SW 1271 (cell line): ENCODE data around the gene PMVK.
"Not testable (repeated sequence)": the region's sequence is repeated elsewhere in the genome, so short reads cannot be mapped to it uniquely, and the experiment has no call there.

Source experiments
- DNase-seq, 2 experiments: peaks; one replicate each; lab custom pipeline; 2025; lab: John Stamatoyannopoulos, UW

Gene PMVK

DNA sequence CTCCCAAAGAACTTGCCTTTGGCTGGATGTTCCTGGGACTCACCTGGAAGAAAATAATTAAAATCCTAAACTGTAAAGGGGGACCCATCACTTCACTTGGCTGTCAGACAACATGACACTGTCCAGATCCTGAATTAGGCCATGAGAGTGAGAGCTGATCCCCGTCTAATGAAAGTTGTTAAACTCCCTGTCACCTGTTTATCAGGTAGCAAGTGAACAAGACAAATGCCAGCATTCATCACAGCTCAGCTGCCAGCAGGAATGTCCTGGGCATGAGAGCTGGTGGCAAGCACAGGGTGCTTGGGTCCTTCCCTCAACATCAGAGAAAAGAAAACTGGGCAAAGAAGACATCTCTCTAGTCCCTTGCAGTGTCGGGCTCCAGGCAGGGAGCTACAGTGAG, 23.8 kb downstream of the PMVK start:
- no peak for DNase-seq

DNA sequence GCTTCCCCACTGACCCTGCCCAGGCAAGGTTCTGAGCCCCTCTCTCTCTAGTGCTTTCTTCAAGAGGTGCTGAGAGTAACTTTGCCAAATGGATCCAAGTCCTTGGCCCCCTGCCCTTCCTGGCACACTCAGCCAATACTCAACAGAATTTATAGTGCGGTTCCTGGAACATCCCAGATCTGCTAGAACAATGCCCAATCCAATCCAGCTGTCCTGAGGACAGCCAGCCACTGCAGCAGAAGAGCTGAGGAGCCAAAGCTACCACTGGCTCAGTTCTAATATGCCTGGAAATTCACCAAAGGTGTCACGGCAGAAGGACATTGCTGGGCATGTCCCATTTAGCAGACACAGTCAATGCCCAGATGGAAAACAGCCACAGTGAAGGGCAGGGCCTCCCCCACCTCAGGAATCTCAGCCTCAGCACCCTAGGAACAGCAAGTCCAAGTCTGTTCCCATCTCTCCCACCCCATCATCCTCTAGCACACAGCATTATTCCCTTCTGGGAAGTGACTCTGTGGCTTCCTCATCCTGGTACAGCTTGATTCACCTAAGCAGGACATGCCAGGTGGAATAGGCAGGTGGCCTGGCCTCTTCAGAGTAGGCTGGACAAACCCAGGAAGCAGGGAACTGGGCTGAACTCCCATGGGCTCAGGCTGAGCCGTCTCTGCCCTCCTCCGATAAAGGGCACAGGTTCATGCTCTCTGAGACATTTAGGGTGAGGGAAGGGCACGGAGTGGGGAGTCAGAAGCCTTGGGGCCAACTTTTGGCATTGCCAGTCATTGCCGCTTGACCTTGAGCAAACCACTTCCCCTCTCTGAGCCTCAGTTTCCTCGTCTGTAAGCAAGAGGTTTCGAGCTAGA, 24.6 kb downstream of the PMVK start:
- DNase-seq: no peak

- DNase-seq: no peak
Measured at GRCh38 chr1:154910851-154911250, 25.7 kb downstream of the PMVK start.

GRCh38 chr1:154908937-154909336, 27.6 kb downstream of the PMVK start:
- DNase-seq: no peak

DNA sequence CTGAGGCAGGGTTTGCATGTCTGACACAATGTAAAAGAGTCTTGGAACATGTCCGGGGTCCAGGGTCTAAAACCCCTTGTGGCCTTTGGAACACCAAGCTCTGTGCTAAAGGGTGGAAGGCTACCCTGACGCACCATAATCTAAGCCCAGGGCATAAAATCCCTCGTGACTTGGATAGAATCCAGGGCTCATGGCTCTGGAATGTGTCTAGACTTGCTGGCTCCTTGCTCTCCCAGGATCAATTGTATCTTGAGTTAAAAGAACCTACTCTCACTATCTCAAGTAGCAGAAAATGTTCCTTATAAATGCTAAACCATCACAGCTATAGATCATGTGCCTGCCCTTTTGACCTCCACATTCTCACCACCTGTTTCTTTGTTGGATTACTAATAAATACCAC, 28.4 kb downstream of the PMVK start:
- not testable (repeated sequence) for DNase-seq

DNA sequence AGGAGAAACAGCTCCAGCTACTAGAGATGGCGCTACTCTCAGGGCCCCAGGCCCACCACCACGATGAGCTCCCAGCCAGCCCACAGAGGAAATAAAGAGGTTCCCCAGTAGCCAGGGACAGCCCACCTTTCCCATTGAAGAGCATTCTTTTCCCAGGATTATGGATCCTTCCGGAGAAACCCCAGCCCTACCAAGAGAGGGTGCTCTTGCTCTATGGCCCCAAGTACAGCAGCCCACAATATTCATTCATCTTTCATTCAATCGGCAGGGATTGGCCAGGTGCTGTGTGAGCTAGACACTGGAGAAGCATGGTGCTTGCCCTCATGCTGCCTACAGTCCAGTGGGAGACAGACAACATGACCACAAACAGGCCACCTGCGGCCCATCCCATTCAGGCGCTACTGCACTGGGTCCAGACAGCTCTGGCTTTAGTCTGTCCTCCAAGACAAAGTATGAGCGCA, 29.9 kb downstream of the PMVK start:
- no peak for DNase-seq

DNA sequence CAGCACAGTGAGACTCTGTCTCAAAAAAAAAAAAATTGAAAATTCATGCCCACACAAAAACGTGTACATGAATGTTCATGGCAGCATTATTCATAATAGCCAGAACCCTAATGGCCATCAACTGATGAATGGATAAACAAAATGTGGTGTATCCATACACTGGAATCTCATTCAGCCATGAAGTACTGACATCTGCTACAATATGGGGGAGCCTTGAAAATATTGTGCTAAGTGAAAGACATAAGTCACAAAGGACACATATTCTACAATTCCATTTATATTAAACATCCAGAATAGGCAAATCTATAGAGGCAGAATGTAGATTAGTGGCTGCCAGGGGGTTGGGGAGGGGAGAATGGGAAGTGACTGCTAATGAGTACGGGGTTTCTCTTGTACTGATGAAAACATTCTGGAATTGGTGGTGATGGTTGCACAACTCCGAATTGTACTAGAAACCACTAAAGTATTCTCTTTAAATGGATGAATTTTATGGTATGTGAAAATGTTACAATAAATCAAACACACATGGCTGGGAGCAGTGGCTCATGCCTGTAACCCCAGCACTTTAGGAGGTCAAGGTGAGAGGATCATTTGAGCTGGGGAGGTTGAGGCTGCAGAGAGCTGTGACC, 33.5 kb downstream of the PMVK start:
- no peak for DNase-seq

DNA sequence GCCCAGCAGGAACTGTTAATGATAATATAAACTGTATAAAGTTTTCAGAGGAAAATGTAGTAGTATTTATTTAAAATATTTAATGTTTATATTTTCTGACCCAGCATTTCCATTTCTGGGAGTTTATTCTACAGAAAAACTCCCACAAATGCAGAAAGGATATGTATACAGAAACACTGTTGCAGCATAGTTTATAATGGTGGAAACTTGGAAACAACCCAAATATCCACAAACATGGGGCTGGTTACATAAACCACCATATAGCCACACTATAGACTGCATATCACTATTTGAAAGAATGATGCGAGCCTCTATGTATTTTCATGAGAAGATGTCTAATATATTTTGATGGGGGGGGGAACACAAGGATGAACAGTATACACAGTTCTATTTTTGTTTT, 34.9 kb downstream of the PMVK start:
- DNase-seq: no peak

GRCh38 chr1:154899041-154899440, 37.5 kb downstream of the PMVK start:
- no peak for DNase-seq

DNA sequence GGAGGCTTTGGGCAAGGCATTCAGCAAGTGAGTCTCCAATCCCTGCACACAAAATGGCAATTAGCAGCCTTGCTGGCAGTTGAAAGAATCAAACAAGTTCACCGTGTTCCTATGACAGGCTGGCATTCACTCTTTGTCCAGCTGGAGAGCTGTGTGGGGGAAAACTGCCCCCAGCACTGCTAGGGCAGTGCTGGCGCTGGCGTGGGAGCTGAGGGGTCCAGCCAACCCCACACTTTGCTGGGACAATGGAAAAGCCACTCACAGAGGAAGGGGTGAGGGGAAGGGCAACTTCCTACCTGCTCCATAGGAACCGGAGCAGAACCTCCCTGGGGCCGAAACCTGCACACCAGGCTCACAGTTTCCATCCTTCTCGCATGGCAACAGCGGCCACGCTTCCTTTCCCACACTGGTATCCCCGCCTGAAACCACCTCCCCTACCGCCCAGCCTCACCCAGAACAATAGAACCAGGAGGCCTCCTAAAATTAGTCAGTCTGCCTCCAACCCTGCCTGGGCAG, 39.7 kb downstream of the PMVK start:
- no peak for DNase-seq

DNA sequence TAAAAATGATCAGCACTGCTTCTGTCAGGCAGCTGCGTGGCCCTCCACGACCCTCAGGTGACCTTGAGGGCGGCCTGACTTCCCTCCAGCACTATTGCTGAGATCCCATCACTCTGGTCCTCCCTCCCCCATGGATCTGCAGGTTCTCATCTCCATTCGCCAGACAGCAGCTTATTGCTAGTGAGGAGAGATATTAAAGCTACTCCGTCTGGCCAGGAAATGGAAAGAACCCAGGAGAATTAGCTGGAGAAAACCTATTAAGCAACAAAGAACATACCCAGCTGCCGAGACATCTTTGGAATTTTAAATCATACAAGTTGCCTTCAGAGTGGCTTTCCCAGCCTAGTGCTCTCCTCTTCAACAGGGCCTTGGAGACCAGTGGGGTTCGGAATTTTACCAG, 40.7 kb downstream of the PMVK start:
- DNase-seq: no peak

DNA sequence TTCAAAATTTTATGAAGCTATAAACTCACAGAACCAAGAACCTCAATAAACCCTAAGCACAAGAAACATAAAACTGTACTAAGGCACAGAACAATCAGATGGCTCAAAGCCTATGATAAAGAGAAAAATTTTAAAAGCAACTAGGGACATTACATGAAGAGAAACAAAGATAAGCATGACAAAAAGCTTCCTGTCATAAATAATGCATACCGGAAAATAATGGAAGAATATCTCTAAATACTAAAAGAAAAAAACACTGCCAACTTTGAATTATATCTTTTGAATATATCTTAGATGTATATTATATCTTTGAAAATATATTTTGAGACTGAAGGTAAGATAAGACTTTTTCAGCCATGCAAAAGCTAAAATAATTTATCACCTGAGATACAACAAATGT, 45.1 kb downstream of the PMVK start:
- no peak for DNase-seq

DNA sequence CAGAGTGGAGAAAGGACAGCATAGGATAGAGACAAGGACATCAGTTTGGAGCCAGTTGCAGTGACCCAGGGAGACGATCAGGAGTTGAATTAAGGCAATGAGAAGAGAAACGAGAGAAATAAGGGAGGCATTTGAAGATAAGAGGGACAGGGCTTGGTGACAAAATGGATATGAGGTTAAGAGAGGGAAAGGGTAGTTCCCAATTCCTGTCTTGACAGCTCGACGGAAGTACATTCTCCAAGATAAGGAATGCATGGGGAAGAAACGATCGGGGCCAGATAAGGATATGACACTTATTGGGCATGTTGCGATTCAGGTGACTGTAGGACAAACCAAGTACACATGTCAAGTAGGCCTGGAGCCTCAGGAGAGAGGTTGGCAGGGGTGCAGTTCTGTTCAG, 47.8 kb downstream of the PMVK start:
- no peak for DNase-seq

DNA sequence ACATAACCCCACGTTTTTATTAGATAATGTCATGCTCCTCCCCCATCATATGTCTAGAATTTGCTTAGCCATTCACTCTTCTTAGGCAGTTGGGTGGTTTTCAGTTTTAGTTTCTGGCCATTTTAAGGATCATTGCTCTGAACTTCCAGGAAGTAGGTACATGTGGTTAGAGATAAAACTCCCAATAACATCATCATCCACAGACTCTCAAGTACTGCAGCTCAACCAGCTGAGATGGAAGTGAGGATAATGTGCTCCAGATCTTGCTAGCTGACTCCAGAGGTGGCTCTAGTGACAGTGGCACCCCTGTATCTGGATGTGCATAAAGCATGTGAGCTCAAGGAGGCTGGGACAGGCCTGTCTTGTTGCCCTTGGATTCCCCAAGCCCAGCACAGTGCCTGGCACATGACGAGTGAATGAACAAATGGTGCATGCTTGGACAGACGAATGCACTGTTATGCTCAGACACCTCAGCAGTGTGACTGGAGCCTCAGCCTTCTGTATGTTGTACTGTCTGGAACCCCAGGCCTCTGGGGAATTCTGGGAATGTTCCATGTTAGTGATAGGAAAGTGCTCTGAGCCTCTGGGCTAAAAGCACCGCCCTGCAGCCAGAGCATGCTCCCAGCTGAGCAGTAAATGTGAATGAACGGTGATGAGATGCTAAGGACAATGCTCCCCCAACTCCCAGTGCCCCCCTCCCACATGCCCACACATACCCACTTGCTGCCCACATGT, 50.1 kb downstream of the PMVK start:
- DNase-seq: no peak

DNA sequence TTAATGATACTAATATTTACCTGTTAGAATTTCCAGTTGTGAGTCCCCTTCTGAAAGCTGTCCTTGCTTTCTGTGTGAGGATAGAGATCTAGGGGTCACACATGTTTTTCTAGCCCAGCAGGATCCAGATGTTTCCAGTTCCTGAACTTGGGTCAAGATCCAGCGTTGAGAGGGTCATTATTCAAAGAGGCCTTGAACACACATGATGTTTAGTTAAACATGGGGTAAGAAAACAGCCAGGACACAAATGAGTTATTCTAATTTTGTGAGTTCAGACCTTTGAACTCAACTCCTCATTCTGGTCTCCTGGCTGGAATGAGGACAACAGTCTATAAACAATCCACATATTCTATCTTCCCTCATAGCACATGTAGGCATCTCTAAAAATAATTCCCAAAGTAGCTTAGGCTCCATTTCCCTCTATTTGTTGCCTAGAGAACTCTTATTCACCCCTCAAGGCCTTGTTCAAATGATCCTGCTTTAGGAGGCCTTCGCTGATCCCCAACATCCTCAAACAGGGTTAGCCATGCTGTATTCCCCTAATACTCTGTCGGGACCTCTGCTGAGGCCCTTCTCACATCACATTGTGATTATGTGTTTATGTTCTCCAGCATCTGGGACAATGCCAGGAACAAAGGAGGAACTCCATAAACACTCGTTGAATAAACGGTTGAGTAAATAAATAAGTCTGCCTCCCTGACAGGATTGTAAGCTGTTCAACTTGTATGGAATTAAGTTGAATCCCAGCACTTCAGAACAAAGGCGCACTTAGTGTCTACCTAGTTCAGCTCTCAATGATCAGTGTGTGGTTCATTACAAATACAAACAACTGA, 51.4 kb downstream of the PMVK start:
- no peak for DNase-seq

GRCh38 chr1:154883919-154884868, 52.3 kb downstream of the PMVK start:
- no peak for DNase-seq

DNA sequence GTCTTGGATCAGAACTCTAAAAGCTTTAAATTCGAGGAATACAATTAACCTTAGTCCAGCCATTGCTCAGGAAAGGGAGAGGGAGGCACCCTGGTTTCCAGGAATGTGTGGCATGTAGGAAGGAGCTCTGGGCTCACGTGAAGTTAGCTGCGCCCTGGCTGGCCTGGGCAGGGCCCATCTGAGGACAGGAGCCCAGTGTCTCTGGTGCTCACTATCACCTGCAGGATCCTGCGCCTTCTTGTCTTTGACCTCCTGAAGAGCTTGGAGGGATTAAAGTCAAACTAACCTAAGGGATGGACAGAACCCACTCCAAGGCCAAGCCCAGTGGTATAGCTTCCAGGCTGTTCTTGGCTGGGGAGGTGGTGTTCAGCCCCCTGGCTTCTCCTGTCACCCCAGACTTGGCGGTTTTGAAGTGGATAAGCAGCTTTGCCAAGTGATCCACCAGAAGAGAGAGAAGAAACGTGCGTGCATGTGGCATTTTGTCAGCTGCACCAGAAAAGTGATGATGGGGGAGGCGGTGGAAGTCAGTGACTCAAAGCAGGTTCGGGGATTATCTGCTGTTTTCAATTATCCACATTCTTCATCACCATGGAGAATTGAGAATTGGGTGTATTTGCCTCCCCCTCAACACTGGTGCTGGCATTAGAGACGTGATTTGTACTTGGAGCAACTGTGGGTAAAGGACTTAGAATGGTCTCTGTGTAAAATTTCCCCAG, 54.5 kb downstream of the PMVK start:
- DNase-seq: no peak

GRCh38 chr1:154880671-154881070, 55.8 kb downstream of the PMVK start:
- no peak for DNase-seq

DNA sequence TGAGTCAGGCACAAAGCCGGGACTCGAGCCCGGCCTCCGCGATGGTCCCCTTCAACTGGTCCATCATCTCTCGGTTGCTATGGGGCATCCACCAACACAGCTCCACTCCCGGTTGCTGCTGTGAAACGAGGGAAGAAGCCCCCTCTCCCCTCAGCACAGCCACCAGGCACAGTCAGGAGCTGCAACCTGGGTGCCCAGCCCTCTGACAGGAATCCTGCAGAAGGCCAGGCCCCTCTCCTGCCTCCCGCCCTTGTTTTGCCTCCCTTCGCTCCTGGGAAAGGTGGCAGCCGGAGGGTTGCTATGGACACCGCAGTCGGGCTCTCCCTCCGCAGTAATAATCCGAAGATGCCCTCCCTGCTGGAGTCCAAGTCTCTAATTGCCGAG, 57.5 kb downstream of the PMVK start:
- no peak for DNase-seq
